Measurements from ENCODE around the gene PDE4D.

DNA sequence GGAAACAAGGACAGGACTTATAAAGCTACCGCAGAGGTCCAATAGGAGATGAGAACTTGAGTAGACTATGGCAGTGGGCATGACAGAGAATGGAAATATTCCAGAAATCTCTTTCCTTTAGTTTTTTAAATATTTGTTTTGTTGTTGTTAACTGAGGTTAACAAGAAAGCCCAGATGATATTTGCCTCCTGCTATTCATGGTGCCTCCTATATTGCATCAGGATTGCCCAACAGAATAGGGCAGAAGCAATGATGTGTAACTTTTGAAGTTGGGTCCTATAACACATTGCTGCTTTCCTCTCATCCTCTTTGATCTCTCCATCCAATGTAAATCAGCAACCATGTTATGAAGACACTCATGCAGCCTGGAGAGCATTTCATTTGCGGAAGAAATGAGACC is 42.8 kb downstream of the PDE4D start:
- TF ChIP-seq, protein P1, sequence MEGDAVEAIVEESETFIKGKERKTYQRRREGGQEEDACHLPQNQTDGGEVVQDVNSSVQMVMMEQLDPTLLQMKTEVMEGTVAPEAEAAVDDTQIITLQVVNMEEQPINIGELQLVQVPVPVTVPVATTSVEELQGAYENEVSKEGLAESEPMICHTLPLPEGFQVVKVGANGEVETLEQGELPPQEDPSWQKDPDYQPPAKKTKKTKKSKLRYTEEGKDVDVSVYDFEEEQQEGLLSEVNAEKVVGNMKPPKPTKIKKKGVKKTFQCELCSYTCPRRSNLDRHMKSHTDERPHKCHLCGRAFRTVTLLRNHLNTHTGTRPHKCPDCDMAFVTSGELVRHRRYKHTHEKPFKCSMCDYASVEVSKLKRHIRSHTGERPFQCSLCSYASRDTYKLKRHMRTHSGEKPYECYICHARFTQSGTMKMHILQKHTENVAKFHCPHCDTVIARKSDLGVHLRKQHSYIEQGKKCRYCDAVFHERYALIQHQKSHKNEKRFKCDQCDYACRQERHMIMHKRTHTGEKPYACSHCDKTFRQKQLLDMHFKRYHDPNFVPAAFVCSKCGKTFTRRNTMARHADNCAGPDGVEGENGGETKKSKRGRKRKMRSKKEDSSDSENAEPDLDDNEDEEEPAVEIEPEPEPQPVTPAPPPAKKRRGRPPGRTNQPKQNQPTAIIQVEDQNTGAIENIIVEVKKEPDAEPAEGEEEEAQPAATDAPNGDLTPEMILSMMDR (IDR thresholded peaks at IDR 0.05): no peak
- TF ChIP-seq TCF7 (CRISPR knock-in tag; IDR thresholded peaks at IDR 0.05; ENCODE audit: low read depth) (no peak), JUN (CRISPR knock-in tag; IDR thresholded peaks at IDR 0.05) (no peak), ZNF671 (CRISPR knock-in tag; IDR thresholded peaks at IDR 0.05) (no peak)
- TF ChIP-seq, protein P2, sequence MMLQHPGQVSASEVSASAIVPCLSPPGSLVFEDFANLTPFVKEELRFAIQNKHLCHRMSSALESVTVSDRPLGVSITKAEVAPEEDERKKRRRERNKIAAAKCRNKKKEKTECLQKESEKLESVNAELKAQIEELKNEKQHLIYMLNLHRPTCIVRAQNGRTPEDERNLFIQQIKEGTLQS (CRISPR knock-in tag; conservative IDR thresholded peaks at IDR 0.05): no peak
